ENCODE data around the gene PCDH9. TPM values are rescaled to one million over a fixed set of nuclear protein-coding genes. Genes with fewer than 3 reads are reported as not detected.

PCDH9 gene
- total and polyA plus RNA-seq, 2 of the 13 experiments (the other 11 are each of a cell fraction or from before 2014, with no cell fraction given) = 0.09 TPM; not detected in 1

DNA sequence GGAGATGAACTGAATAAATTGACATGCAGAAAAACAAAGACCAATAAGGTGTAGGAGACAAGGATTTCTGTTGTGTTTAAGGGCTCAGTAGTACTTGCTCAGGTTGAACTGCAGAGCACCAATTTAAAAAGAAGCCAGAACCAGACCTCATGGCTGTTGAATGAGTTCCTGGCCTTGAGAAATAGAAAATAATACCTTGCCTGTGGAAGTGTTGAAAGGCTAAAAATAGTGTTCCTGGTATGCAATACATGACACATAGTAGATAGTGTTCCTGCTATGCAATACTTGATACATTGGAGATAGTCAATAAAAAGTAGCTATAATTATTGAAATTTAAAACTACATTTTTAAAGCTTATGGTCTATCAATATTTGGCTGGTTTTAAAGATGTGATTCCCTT, 595.8 kb downstream of the PCDH9 start:
- ChIA-PET POLR2A (no interaction called here), CTCF (ENCODE audit: low intra/inter-chr PET ratio, low total read pairs) (no interaction called here)
- Histone ChIP-seq H2AFZ (ENCODE audit: low read length) (no peak overlapping the region), H3K9me3 (ENCODE audit: low read length) (peaks cover 4% of the 10 kb centered on the region), H3K4me1 (ENCODE audit: insufficient read depth, low read length) (no peaks in the 10 kb centered on the region), H3K79me2 (ENCODE audit: insufficient read depth, low read length) (no peaks in the 10 kb centered on the region), H3K4me3 (replicated peaks in 1 of 3; ENCODE audit: insufficient read depth in 1 of 3, low read depth in 2 of 3, low read length in 3 of 3) (no peak overlapping the region), H3K9ac (ENCODE audit: insufficient read depth, low read depth, low read length) (no peak overlapping the region), H3K27ac (ENCODE audit: extremely low read length, insufficient read depth, low read length) (no peak overlapping the region), H3K4me2 (ENCODE audit: low read depth, low read length) (no peak overlapping the region), H4K20me1 (ENCODE audit: insufficient read depth, low read length) (no peaks in the 10 kb centered on the region), H3K27me3 (ENCODE audit: control insufficient read depth in 1 of 2, insufficient read depth in 2 of 2, low read length in 2 of 2) (no peaks in the 10 kb centered on the region), H3K36me3 (replicated peaks in 1 of 2; ENCODE audit: control insufficient read depth in 1 of 2, insufficient read depth in 2 of 2, low read length in 2 of 2) (no peaks in the 10 kb centered on the region)
- ATAC-seq = no peak
- in situ Hi-C loops (cut with HindIII; ENCODE audit: extremely low pct_ligation_motif_present, low pct_unique_long_range_greater_than_20kb) = no loop called here
- intact Hi-C loops (cut with micrococcal nuclease; ENCODE audit: unreplicated experiment) = no loop called here
- TF ChIP-seq TBX2 (CRISPR knock-in tag; IDR thresholded peaks at IDR 0.05; ENCODE audit: borderline replicate concordance) (no peak), ZSCAN12 (CRISPR knock-in tag; IDR thresholded peaks at IDR 0.05) (no peak), HDAC1 (CRISPR knock-in tag; IDR thresholded peaks at IDR 0.05) (no peak), RFX5 (IDR thresholded peaks at IDR 0.05; ENCODE audit: low read depth, low read length) (no peak), FOXJ3 (CRISPR knock-in tag; IDR thresholded peaks at IDR 0.05; ENCODE audit: borderline replicate concordance) (no peak), NBN (conservative IDR thresholded peaks at IDR 0.05) (no peak), POGZ (CRISPR knock-in tag; IDR thresholded peaks at IDR 0.05) (no peak), MAFG (CRISPR knock-in tag; IDR thresholded peaks at IDR 0.05) (no peak), MTERF4 (CRISPR knock-in tag; IDR thresholded peaks at IDR 0.05) (no peak)
- TF ChIP-seq, protein P1, sequence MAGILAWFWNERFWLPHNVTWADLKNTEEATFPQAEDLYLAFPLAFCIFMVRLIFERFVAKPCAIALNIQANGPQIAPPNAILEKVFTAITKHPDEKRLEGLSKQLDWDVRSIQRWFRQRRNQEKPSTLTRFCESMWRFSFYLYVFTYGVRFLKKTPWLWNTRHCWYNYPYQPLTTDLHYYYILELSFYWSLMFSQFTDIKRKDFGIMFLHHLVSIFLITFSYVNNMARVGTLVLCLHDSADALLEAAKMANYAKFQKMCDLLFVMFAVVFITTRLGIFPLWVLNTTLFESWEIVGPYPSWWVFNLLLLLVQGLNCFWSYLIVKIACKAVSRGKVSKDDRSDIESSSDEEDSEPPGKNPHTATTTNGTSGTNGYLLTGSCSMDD (CRISPR knock-in tag; IDR thresholded peaks at IDR 0.05) = no peak
- DNase-seq (ENCODE audit: low spot score) = no peak
- no peak for FAIRE-seq
- BruUV-seq (replicated peaks) = no TSS peak
